K562 (cell line): ENCODE measurements around the gene GNB2. TPM values are rescaled to one million over a fixed set of nuclear protein-coding genes. Genes with fewer than 3 reads are reported as not detected.

Experiments used
- ATAC-seq: fragments of 200-7000 bp; cut with Tn5 transposase; 3 replicates; pipeline ENCODE4 v1.9.1; 2020; ENCODE audit warnings: moderate library complexity
- BruUV-seq: library from RNA; stranded (reverse); fragments of 400-500 nt; replicated peaks from 2 replicates; lab custom pipeline; 2021; lab: Mats Ljungman, UMichigan
- CTCF ChIA-PET: fragments of 300-600 bp; formaldehyde crosslinking; extraction: SDS; loops from one replicate; lab custom pipeline; 2021; ENCODE audit warnings: low intra/inter-chr PET ratio; lab: Yijun Ruan, JAX
- POLR2A ChIA-PET: fragments of 300-600, 350-650 bp; sonication (Branson Sonifier 250); formaldehyde crosslinking; extraction: SDS; loops from one replicate; lab custom pipeline; 2021; ENCODE audit warnings: antibody characterized with exemption, inconsistent platforms; lab: Yijun Ruan, JAX
- DNase-seq, 4 experiments: peaks; one replicate each; pipeline versions ENCODE4 v3.0.0 to v3.0.0-alpha.2; 2011 to 2018; ENCODE audit warnings: low spot score in 3 of 4, mixed read lengths in 3 of 4; ENCODE audit errors: extremely low read depth in 1 of 4
- FAIRE-seq: peaks from 2 replicates; lab custom pipeline; 2011; peaks lifted over from hg19 to GRCh38; lab: Jason Lieb, UNC
- H2AFZ ChIP-seq: 2 replicates; pipeline ENCODE4 v1.6.0; 2011; ENCODE audit warnings: low read depth, low read length, control low read depth, inconsistent platforms
- H3K27ac ChIP-seq: fragments of 200-600 bp; 3 replicates; pipeline ENCODE4 v1.8.0; 2011; ENCODE audit warnings: low read depth, mild to moderate bottlenecking, control low read depth, inconsistent platforms, low read length, moderate library complexity, mixed read lengths; ENCODE audit errors: extremely low read depth
- H3K27me3 ChIP-seq, 2 experiments: fragments of 300-600 bp in 1 of 2; 2 replicates in 1 of 2; 3 replicates in 1 of 2; pipeline versions ENCODE4 v1.6.0 to v1.8.0; 2011; ENCODE audit warnings: inconsistent platforms in 2 of 2, low read length in 2 of 2, mild to moderate bottlenecking in 1 of 2, mixed read lengths in 1 of 2, moderate library complexity in 1 of 2; ENCODE audit not compliant: control insufficient read depth in 2 of 2, insufficient read depth in 2 of 2
- H3K36me3 ChIP-seq: fragments of 300-600 bp; 3 replicates; pipeline ENCODE4 v1.8.0; 2011; ENCODE audit warnings: mild to moderate bottlenecking, low read length, inconsistent platforms; ENCODE audit not compliant: control insufficient read depth, insufficient read depth
- H3K4me1 ChIP-seq, 2 experiments: fragments of 200-600 bp in 1 of 2; replicated peaks in 1 of 2; 2 replicates in 1 of 2; 3 replicates in 1 of 2; pipeline versions ENCODE4 v1.5.1 to v1.8.0; 2011; ENCODE audit warnings: inconsistent platforms in 2 of 2, low read length in 2 of 2, mild to moderate bottlenecking in 1 of 2, mixed read lengths in 1 of 2, moderate library complexity in 1 of 2; ENCODE audit not compliant: control insufficient read depth in 2 of 2, insufficient read depth in 2 of 2
- H3K4me2 ChIP-seq: 2 replicates; pipeline ENCODE4 v1.6.1; 2011; ENCODE audit warnings: low read length, control low read depth, inconsistent platforms, mixed read lengths; ENCODE audit not compliant: insufficient read depth
- H3K4me3 ChIP-seq: fragments of 200-600 bp; sonication (generic), shearing (Covaris generic); 2 replicates; pipeline ENCODE4 v1.5.1; 2016; ENCODE audit warnings: control low read depth, inconsistent platforms
- H3K79me2 ChIP-seq: fragments of 200-600 bp; 3 replicates; pipeline ENCODE4 v1.8.0; 2011; ENCODE audit warnings: low read length, inconsistent platforms; ENCODE audit not compliant: control insufficient read depth, insufficient read depth
- H3K9ac ChIP-seq, 2 experiments: 2 replicates each; pipeline versions ENCODE4 v1.6.0 to v1.6.1; 2011; ENCODE audit warnings: low read depth in 2 of 2, low read length in 2 of 2, control low read depth in 1 of 2, inconsistent platforms in 1 of 2, mild to moderate bottlenecking in 1 of 2, mixed read lengths in 1 of 2; ENCODE audit not compliant: insufficient read depth in 1 of 2
- H3K9me1 ChIP-seq: one replicate; pipeline ENCODE4 v1.6.0; 2011; ENCODE audit warnings: inconsistent platforms, mild to moderate bottlenecking, low read length, moderate library complexity; ENCODE audit not compliant: control insufficient read depth, insufficient read depth
- H3K9me3 ChIP-seq: replicated peaks from 2 replicates; pipeline ENCODE4 v1.5.1; 2011; ENCODE audit warnings: low read depth, low read length, inconsistent platforms; ENCODE audit not compliant: control insufficient read depth, insufficient read depth
- H4K20me1 ChIP-seq: replicated peaks from 2 replicates; pipeline ENCODE4 v1.6.1; 2011; ENCODE audit warnings: low read length, inconsistent platforms, mixed read lengths; ENCODE audit not compliant: control insufficient read depth, insufficient read depth
- KDM1A ChIP-seq, 2 experiments: fragments of 450-650 bp; IDR thresholded peaks; 2 replicates each; pipeline ENCODE4 v1.6.1; 2016; ENCODE audit warnings: mild to moderate bottlenecking in 2 of 2
- MTA3 ChIP-seq: fragments of 450-650 bp; formaldehyde crosslinking; IDR thresholded peaks from 2 replicates; pipeline ENCODE4 v1.6.1; 2017; ENCODE audit warnings: mild to moderate bottlenecking, borderline replicate concordance
- SPI1 ChIP-seq: IDR thresholded peaks from 2 replicates; pipeline ENCODE4 v1.6.1; 2011; ENCODE audit warnings: low read depth, low read length, control low read depth, borderline replicate concordance
- WGBS: fragments of 100-300 bp; shearing (Covaris generic); methylation state at CpG from one replicate; pipeline ENCODE4 v1.1.6; 2016; ENCODE audit warnings: low coverage, mixed read lengths; ENCODE audit not compliant: insufficient coverage; ENCODE audit errors: missing lambda C conversion rate; 5-methylcytosine and 5-hydroxymethylcytosine counted together
- in situ Hi-C: fragments of 300-500 bp; cut with MboI; formaldehyde crosslinking; loops from 4 replicates; pipeline ENCODE4 v1.15.0; 2018; ENCODE audit warnings: inconsistent platforms, mixed read lengths
- intact Hi-C: fragments of 100-400 bp; cut with micrococcal nuclease; formaldehyde crosslinking; loops from 2 replicates; pipeline ENCODE4 v1.14.2; 2022
- polyA plus RNA-seq, 8 experiments: library from polyadenylated mRNA; depleted of rRNA in 4 of 8; stranded (reverse) in 5 of 8; unstranded in 3 of 8; fragments of >200 nt; fragmentation: Nextera tagmentation in 2 of 8; fragmentation: Illumina TruSeq in 1 of 8; extraction: Ambion mirVana in 2 of 8; extraction: Trizol in 1 of 8; gene quantifications; 2 replicates each; pipeline versions ENCODE4 v1.2.1 to v1.2.3, GENCODE V29; 2011 to 2014; ENCODE audit warnings: inconsistent platforms in 1 of 8, missing spikeins in 1 of 8
- total RNA-seq, 7 experiments: library from RNA; depleted of rRNA in 6 of 7; stranded (reverse); fragments of >200 nt in 6 of 7; fragmentation: Illumina TruSeq in 2 of 7; extraction: Trizol in 2 of 7; gene quantifications; 2 replicates each; pipeline versions ENCODE4 v1.2.1 to v1.2.3, GENCODE V29; 2011 to 2021; ENCODE audit warnings: low replicate concordance in 1 of 7
- TF ChIP-seq, protein P1 (sequence below): fragments of 450-650 bp; IDR thresholded peaks from 2 replicates; pipeline ENCODE4 v1.6.1; 2016

The GNB2 gene
- total and polyA plus RNA-seq, 9 of the 15 experiments (the other 6 are each of a cell fraction or from before 2014, with no cell fraction given) = 0.65 to 320 (median 104) TPM

DNA sequence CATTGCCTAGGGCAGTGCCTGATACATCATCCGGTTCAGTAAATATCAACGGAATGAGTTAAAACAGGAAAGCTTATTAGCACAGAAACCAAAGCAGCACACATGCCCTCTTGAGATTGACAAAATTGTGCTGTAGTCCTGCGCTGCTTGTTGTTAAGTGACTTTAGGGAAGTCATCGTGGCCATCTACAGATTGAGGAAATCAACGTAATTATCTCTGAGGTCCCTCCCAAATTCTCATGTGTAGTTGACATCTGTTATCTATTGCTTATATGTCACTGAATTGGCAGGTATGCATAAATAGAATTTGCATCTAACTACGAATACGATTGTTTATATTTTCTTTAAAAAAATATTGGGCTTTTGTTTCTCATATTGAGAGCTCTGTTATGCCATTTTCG lies 3.5 kb upstream of the GNB2 start:
- BruUV-seq = no TSS peak
- no peaks in the 10 kb centered on the region for H3K9me3 ChIP-seq
- FAIRE-seq (no peak), DNase-seq (no peak), ATAC-seq (no peak)
- intact Hi-C loops = loop anchor here (5.0 kb wide), 1 partner anchor 43 kb away; no protein-coding TSS in a partner anchor
- WGBS = 17% methylated on average over 8 of the region's 8 CpGs
- no peak overlapping the region for H2AFZ ChIP-seq
- peaks cover 0 to 21% of the 10 kb centered on the region in 2 experiments; a peak in 2 of 5 replicates for H3K4me1 ChIP-seq
- H3K4me2 ChIP-seq = no peak overlapping the region
- H3K4me3 ChIP-seq = no peak overlapping the region
- no peak overlapping the region for H3K9ac ChIP-seq
- CTCF ChIA-PET = no interaction called here
- in situ Hi-C loops = no loop called here
- POLR2A ChIA-PET = interaction anchor here (0.6 to 1.4 kb wide), 3 partner anchors 9 to 22 kb away, joined by 3 to 6 read pairs (median 4); no protein-coding TSS in a partner anchor
- H3K27me3 ChIP-seq = peaks cover 0 to 6% of the 10 kb centered on the region in 2 experiments; a peak in 1 of 5 replicates
- TF ChIP-seq, protein P1, sequence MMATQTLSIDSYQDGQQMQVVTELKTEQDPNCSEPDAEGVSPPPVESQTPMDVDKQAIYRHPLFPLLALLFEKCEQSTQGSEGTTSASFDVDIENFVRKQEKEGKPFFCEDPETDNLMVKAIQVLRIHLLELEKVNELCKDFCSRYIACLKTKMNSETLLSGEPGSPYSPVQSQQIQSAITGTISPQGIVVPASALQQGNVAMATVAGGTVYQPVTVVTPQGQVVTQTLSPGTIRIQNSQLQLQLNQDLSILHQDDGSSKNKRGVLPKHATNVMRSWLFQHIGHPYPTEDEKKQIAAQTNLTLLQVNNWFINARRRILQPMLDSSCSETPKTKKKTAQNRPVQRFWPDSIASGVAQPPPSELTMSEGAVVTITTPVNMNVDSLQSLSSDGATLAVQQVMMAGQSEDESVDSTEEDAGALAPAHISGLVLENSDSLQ = peak; percentile 13; the same call in 1 of the 2 replicates
- TF ChIP-seq SPI1 (peak; percentile 39; the same call in 1 of the 2 replicates), MTA3 (no peak), KDM1A (IDR thresholded peaks at IDR 0.05) (0 out of 4 replicates have a peak, but pooled peaks of 1 of the 2 experiments have one; percentile 26)
- H3K36me3 ChIP-seq = no peaks in the 10 kb centered on the region
- no peak overlapping the region for H3K27ac ChIP-seq
- H4K20me1 ChIP-seq = no peaks in the 10 kb centered on the region
- H3K79me2 ChIP-seq = peaks cover 14% of the 10 kb centered on the region
- no peaks in the 10 kb centered on the region for H3K9me1 ChIP-seq
